ENCODE results near the gene UBAC2. TPM values are rescaled to one million over a fixed set of nuclear protein-coding genes. Genes with fewer than 3 reads are reported as not detected.

UBAC2 gene
- total and polyA plus RNA-seq, 4 donors = 49.9 to 77.1 (median 53.7) TPM

- Histone ChIP-seq H3K27me3 (ENCODE audit: control insufficient read depth in 3 of 3, insufficient read depth in 3 of 3, low read length in 2 of 3) (no peaks in the 10 kb centered on the region), H3K36me3 (ENCODE audit: control insufficient read depth in 4 of 4, insufficient read depth in 4 of 4, low read length in 4 of 4) (peaks cover 0 to 4% (median 3%) of the 10 kb centered on the region in 4 donors), H3K9me3 (ENCODE audit: control insufficient read depth in 4 of 4, insufficient read depth in 3 of 4, low read length in 3 of 4) (no peaks in the 10 kb centered on the region), H3K9ac (ENCODE audit: insufficient read depth in 1 of 2, low read length in 2 of 2) (no peak overlapping the region), H3K4me3 (no peak overlapping the region), H3K27ac (ENCODE audit: low read depth in 1 of 2, low read length in 1 of 2) (no peak overlapping the region), H3K4me1 (ENCODE audit: control insufficient read depth in 5 of 5, insufficient read depth in 5 of 5, low read length in 5 of 5) (peaks cover 0 to 27% (median 6%) of the 10 kb centered on the region in 5 donors)
- ATAC-seq (ENCODE audit: insufficient read depth, low FRiP score) = no peak
- 75 to 84% methylated on average over 4 of the region's 4 CpGs for WGBS, 2 donors
- no peak for TF ChIP-seq CTCF (IDR thresholded peaks at IDR 0.05; ENCODE audit: control extremely low read depth, extremely low read depth)
- DNase-seq = peak in 2 of 3 donors; percentile 44 to 56
Measured at GRCh38 chr13:99335603-99336002, 134.9 kb downstream of the UBAC2 start.

DNA sequence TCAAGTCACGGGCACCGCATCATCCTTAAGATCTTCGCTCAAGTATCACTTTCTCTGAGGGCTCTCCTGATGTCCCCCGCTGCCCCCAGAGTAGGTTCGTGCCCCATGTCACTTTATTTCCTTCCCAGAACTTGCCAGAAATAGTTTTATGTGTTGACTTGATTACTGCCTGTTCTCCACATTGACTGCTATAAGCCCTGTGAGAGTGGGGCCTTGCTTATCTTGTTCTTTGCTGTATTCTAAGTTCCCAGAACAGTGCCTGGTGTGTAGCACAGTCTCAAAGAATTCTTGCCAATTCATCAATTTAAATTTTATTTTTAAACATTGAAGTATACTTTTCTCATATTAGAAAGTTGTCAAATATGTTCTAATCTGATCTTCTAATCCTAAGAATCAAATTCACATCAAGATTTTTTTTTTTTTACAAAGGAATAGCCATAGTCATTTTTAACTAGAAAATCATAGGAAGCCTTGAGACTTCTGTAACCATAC is 138.6 kb downstream of the UBAC2 start:
- H3K4me3 ChIP-seq = no peak overlapping the region
- no peak overlapping the region for H3K27ac ChIP-seq (ENCODE audit: low read depth in 1 of 2, low read length in 1 of 2)
- no peaks in the 10 kb centered on the region for H3K9me3 ChIP-seq (ENCODE audit: control insufficient read depth in 4 of 4, insufficient read depth in 3 of 4, low read length in 3 of 4)
- no peaks in the 10 kb centered on the region for H3K27me3 ChIP-seq (ENCODE audit: control insufficient read depth in 3 of 3, insufficient read depth in 3 of 3, low read length in 2 of 3)
- TF ChIP-seq CTCF (IDR thresholded peaks at IDR 0.05; ENCODE audit: control extremely low read depth, extremely low read depth) = no peak
- H3K9ac ChIP-seq (ENCODE audit: insufficient read depth in 1 of 2, low read length in 2 of 2) = no peak overlapping the region
- ATAC-seq (ENCODE audit: insufficient read depth, low FRiP score) (no peak), DNase-seq (no peak)
- peaks cover 11 to 26% (median 17%) of the 10 kb centered on the region in 4 donors for H3K36me3 ChIP-seq (ENCODE audit: control insufficient read depth in 4 of 4, insufficient read depth in 4 of 4, low read length in 4 of 4)
- peaks cover 0 to 17% (median 6%) of the 10 kb centered on the region in 5 donors for H3K4me1 ChIP-seq (ENCODE audit: control insufficient read depth in 5 of 5, insufficient read depth in 5 of 5, low read length in 5 of 5)
- 89 to 91% methylated on average over 5 of the region's 5 CpGs for WGBS, 2 donors

GRCh38 chr13:99339736-99340397 is 139.2 kb downstream of the UBAC2 start:
- no peak overlapping the region for H3K4me3 ChIP-seq
- no peak overlapping the region for H3K27ac ChIP-seq (ENCODE audit: low read depth in 1 of 2, low read length in 1 of 2)
- H3K9ac ChIP-seq (ENCODE audit: insufficient read depth in 1 of 2, low read length in 2 of 2) = no peak overlapping the region
- 78 to 85% methylated on average over 8 of the region's 8 CpGs for WGBS, 2 donors
- DNase-seq (no peak), ATAC-seq (ENCODE audit: insufficient read depth, low FRiP score) (no peak)
- H3K27me3 ChIP-seq (ENCODE audit: control insufficient read depth in 3 of 3, insufficient read depth in 3 of 3, low read length in 2 of 3) = no peaks in the 10 kb centered on the region
- peaks cover 0 to 11% (median 3%) of the 10 kb centered on the region in 5 donors for H3K4me1 ChIP-seq (ENCODE audit: control insufficient read depth in 5 of 5, insufficient read depth in 5 of 5, low read length in 5 of 5)
- TF ChIP-seq CTCF (IDR thresholded peaks at IDR 0.05; ENCODE audit: control extremely low read depth, extremely low read depth) = no peak
- H3K9me3 ChIP-seq (ENCODE audit: control insufficient read depth in 4 of 4, insufficient read depth in 3 of 4, low read length in 3 of 4) = no peaks in the 10 kb centered on the region
- H3K36me3 ChIP-seq (ENCODE audit: control insufficient read depth in 4 of 4, insufficient read depth in 4 of 4, low read length in 4 of 4) = peaks cover 11 to 28% (median 17%) of the 10 kb centered on the region in 4 donors
